ENCODE data around the gene ROBO4. TPM values are rescaled to one million over a fixed set of nuclear protein-coding genes. Genes with fewer than 3 reads are reported as not detected.

Gene ROBO4
- total and polyA plus RNA-seq, 2 of the 13 experiments (the other 11 are each of a cell fraction or from before 2014, with no cell fraction given), result 0.07 to 1.1 TPM

- TF ChIP-seq ZNF563 (CRISPR knock-in tag; IDR thresholded peaks at IDR 0.05) (peak; percentile 52; the same call in 1 of the 2 replicates), ZNF788 (CRISPR knock-in tag; IDR thresholded peaks at IDR 0.05; ENCODE audit: borderline replicate concordance) (0 out of 2 replicates have a peak, but pooled peaks have one; percentile 27), JARID2 (CRISPR knock-in tag; IDR thresholded peaks at IDR 0.05; ENCODE audit: insufficient replicate concordance) (no peak), ZNF264 (CRISPR knock-in tag; IDR thresholded peaks at IDR 0.05) (no peak), ZBTB7A (CRISPR knock-in tag; IDR thresholded peaks at IDR 0.05) (no peak), RFXAP (CRISPR knock-in tag; IDR thresholded peaks at IDR 0.05; ENCODE audit: borderline replicate concordance) (no peak), SNAI1 (CRISPR knock-in tag; IDR thresholded peaks at IDR 0.05; ENCODE audit: borderline replicate concordance) (no peak), ZNF619 (CRISPR knock-in tag; IDR thresholded peaks at IDR 0.05) (no peak), FOSL2 (CRISPR knock-in tag; IDR thresholded peaks at IDR 0.05) (no peak), ZMYM3 (CRISPR knock-in tag; IDR thresholded peaks at IDR 0.05) (no peak), ZNF260 (CRISPR knock-in tag; IDR thresholded peaks at IDR 0.05; ENCODE audit: borderline replicate concordance, low read depth) (no peak), GATA4 (IDR thresholded peaks at IDR 0.05; ENCODE audit: borderline replicate concordance, low read depth) (no peak), MTA1 (CRISPR knock-in tag; IDR thresholded peaks at IDR 0.05; ENCODE audit: borderline replicate concordance) (no peak), HHEX (CRISPR knock-in tag; IDR thresholded peaks at IDR 0.05) (no peak), ZNF432 (CRISPR knock-in tag; IDR thresholded peaks at IDR 0.05; ENCODE audit: borderline replicate concordance) (no peak), TEAD3 (CRISPR knock-in tag; optimal IDR thresholded peaks at IDR 0.05; ENCODE audit: borderline replicate concordance) (peak; percentile 10), SATB2 (CRISPR knock-in tag; IDR thresholded peaks at IDR 0.05) (0 out of 2 replicates have a peak, but pooled peaks have one; percentile 44), SMARCC2 (IDR thresholded peaks at IDR 0.05) (no peak), MLLT10 (CRISPR knock-in tag; IDR thresholded peaks at IDR 0.05) (no peak), PRDM15 (CRISPR knock-in tag; IDR thresholded peaks at IDR 0.05) (no peak), NCOR1 (IDR thresholded peaks at IDR 0.05; ENCODE audit: borderline replicate concordance, low read length) (no peak), ZMAT3 (CRISPR knock-in tag; conservative IDR thresholded peaks at IDR 0.05) (0 out of 2 replicates have a peak, but pooled peaks have one; percentile 43), ZBTB38 (CRISPR knock-in tag; IDR thresholded peaks at IDR 0.05) (peak; percentile 40; the same call in 1 of the 2 replicates), NR0B2 (CRISPR knock-in tag; IDR thresholded peaks at IDR 0.05) (peak; percentile 46; the same call in 1 of the 2 replicates), ZIK1 (CRISPR knock-in tag; IDR thresholded peaks at IDR 0.05; ENCODE audit: borderline replicate concordance, low read depth) (no peak), YY1 (IDR thresholded peaks at IDR 0.05; ENCODE audit: insufficient read depth, insufficient replicate concordance, low read depth, low read length) (no peak), HNRNPL (IDR thresholded peaks at IDR 0.05; ENCODE audit: low read depth, low read length) (no peak), SRSF1 (optimal IDR thresholded peaks at IDR 0.05; ENCODE audit: low read depth, low read length) (no peak)
Observed at GRCh38 chr11:124865902-124866851, 31.5 kb downstream of the ROBO4 start (continued).

All from HepG2 (cell line).